Activated CD8-positive, alpha-beta memory T cell treated with anti-CD3 and anti-CD28 coated beads for 4 hours (primary cell): ENCODE data around the gene NKX2-3.

Experiments
- DNase-seq, 2 donors: peaks; one replicate each; pipeline ENCODE4 v3.0.0-alpha.2; 2020; ENCODE audit warnings: low read depth in 2 of 2

Gene NKX2-3

DNA sequence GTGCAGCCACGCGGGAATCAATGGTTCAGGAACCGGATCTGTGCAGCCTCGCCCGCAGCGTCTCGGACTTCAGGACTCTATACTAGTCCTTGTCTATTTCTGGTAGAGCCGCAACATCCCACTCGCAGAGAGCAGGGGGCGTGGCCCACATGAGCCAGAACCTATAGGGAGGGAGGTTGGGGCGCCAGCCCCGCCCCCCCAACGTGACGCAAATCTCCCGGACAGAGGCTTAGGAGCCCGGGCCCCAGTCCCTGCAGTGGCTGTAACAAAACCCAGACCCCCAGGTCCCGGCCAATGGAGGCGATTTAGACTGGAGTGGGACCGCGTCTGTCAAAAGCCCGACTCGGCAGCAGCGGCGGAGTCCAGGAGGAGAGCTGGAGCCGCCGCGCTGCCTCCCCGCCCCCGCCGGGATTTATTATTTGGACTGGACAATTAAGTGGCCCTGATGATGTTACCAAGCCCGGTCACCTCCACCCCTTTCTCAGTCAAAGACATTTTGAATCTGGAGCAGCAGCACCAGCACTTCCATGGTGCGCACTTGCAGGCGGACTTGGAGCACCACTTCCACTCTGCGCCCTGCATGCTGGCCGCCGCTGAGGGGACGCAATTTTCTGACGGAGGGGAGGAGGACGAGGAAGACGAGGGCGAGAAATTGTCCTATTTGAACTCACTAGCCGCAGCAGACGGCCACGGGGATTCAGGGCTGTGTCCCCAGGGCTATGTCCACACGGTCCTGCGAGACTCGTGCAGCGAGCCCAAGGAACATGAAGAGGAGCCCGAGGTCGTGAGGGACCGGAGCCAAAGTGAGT is at the start of gene NKX2-3:
Gene NKX2-3 (plus strand): TSS at position 256 of the 809 bp plus-strand sequence. CDS start 190 bp downstream, at position 446.
- DNase-seq, result no peak

DNA sequence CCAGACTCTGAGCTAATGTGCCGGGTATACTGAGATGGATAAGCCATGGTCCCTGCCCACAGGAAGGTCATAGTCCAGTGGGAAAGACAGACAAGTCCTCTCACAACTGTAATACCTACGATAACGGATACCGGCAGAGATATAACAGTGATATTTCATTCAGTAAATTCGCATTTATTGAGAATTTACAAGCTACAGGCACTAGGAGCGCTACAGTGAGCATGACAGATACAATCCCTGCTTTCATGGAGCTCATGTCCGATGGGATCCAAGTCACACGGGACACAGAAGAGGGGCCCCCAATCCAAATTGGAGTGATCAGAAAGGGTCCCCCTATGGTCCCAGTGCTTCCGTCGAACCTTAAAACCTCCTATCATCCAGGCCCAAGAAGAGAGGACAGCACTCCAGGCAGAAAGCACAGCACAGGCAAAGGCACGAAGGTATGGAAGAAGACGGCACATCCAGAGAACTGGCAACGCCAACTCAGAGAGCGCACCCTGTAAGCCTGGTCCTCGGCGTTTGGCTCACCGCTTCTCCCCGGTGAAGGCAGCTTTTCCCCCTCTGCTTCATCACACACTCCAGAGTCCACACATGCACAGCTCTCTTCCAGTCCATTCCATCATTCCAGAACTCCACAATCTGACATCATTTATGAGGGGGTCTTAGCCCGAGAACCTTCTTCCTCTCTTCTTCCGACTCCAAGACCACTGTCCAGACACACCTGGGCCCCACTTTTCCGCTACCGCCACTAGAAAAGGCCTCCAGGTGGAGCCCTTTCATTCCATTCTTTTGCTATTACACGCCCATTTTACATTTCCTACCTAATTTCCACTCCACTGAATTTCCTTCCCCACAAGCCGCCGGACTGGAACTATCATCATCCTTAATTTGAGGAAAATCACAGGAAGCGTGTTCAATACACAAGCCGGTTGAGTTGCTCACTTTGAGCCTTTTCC is 47.8 kb upstream of the NKX2-3 start:
- no peak for DNase-seq

DNA sequence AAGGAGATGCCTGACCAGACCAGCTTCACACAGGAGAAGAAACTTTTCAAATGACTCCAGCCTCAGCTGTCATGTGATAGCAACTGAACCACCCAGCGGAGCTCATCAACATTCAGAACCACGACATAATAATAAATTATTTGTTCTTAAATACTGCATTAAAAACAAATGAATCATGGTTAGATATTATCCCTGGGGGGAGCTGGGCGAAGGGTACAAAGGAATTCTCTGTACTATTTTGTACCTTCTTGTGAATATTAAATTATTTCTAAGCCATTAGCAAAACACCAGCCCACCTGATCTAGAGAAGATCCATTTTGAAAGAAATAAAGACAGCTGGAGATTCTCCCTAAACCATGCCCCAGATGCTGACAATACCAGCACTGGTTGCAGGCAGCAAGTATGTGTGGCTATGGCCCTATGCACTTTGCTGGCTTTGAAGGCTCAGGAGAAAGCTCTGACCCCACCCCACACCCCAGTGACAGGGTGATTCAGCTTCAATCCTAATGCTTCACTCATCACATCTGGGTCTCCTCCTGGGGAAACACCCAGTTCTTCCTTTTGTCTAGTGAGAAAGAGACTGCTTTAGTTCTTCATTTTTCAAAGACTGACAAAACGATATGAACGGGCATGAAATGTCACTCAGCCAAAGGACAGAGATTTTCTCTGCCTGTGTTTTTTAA is 45.5 kb upstream of the NKX2-3 start:
- DNase-seq, result no peak

DNA sequence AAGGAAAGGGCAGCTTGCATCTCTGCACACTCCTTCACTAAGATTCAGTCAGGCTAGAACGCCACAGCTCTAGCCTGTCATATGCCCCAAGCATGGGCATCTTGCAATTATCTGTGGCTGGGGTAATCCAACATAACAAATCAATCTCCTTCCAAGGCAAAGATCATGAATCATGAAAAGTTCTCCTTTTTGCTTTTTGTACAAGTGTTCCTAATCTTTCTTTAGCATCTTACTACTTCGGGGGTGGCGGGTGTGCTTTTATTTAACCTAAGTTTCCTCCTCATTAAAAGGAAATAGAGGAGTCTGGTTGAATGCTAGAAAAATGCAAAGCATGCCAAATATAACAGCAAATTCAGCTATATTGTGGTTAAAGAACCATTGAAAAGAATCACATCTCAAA is 43.5 kb upstream of the NKX2-3 start:
- DNase-seq, result no peak

DNA sequence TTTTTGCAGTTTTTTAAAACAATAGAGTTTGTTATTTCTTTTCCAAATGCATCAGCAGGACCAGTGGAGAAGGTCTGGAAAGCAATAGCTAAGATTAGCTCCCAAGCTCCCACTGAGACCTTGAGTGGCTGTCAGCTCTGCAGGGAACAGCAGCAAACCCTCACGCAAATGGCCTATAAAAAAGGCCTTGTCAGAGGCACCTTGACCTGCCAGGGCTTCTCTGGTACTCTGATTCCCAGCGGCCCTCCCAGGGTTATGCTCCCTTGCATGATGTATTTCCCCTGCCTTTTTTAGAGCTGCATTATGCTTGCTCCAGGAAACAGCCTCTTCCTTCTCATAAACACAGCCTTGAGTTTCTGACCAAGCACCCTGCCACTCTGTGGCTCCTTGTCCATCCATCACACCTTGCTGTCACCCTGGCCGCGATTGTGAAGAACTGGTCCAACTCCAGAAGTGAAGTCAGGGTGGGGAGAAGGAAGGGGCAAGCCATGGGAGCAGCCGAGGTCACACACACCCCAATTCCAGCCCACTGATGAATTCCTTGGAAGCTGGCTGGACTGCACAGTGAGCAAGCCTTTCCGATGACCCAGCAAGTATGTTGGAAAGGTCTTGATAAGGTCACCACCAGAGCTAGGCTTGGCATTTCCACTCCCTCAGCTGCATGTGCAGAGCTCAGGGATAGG is 35.3 kb upstream of the NKX2-3 start:
- DNase-seq, result no peak

DNA sequence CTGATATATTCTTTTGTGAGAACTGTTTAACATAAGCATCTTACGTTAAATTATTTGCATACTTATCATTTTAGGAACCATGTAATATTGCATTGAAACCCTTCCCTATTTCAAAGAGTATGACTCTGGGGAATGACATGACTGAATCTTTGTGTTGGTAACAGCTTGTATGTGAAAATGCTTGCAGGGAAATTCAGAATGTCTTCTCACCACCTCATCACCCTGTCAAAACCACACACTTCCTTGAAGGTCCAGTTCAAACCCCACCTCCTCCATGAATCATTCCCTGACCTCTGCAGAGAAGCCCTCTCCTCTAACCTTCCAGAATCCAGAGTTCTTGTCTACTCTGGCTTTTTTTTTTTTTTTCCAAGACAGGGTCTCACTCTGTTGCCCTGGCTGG is 26.3 kb upstream of the NKX2-3 start:
- DNase-seq, result no peak

DNA sequence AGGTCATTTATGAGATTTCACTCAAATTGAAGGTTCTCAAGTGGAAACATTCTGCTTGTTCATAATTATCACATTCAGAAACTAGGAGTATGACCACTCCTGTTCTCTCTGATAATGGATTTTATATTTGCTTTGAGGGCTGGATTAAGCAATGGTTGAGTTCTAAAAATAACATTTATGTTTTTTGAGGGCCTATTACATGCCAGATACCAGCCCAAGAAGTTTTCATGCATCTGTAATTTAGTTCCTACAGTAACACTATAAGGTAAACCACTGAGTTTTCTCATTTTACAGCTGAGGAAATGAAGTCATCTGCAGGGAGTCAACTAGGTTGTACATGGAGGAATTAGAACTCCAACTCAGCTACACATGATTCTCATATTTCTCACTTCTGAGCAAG is 25.5 kb upstream of the NKX2-3 start:
- no peak for DNase-seq

DNA sequence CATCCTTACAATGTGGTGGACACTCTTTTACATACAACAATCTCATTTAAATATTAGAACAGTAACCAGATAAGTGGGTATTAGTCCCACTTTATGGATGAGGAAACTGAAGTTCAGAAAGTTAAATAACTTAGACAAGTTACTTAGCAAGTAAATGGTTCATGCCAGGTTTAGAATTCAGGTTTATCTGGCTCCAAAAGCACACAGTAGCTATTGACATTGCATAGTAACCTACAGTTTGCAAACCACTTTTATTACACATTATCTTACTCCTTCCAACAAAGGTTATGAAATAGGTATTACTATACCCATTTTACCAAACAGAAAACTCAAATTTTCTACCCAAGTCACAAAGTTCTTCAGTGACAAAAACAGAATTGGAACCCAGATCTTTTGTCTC is 19.7 kb upstream of the NKX2-3 start:
- no peak for DNase-seq

DNA sequence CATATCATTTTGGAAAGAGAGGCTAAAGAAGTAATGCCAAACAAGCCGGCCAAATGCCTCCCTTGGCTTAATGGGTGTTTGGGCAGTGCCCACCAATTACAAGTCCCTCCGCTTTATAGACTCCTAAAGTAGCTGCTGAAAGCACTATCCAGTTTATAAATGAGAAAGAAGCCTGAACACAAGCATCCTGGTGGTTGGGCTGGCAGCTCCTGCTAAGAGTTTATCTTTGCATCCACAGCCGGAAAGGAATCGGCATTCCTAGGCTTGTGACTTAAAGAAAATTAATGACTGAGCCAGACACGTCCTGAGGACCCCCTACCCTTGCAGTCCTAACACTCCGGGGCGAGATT is 13.1 kb upstream of the NKX2-3 start:
- no peak for DNase-seq

DNA sequence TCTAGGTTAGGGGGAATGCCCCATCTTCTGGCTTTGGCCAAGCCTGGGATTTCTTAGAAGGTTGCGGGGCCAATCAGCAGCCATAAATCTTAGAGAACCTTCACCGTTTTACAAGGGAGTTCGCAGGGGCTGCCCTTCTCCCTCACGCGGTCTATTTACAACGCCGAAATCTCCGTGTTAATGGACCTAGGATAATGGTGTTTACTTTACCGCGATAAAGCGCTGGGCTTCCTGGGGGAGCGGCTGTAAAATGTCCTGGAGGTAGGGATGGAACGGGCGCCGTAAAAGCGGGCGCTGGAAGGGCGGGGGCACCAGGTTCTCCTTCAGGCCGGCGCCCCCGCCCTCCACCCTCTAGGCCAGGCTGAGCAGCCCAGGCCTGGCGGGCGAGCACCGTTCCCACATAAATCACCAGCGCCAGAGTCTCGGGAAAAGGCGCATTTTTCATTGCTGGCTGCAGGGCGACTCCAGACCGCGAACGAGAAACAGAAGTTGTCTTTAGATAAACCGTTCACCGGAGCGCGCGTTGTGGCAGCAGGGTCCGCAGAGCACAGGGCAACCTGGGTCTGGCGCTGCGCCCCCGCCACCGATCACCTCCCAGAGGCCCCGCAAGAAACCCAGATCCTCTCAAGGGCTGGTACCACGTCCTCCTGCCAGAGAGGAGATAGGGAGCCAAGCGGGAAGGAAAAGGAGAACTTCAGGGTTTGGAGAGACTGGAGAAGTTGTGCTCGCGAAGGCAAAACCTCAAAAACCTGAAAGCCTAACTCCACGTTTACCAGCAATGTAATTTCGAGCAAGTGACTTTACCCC is 12.5 kb upstream of the NKX2-3 start:
- no peak for DNase-seq

DNA sequence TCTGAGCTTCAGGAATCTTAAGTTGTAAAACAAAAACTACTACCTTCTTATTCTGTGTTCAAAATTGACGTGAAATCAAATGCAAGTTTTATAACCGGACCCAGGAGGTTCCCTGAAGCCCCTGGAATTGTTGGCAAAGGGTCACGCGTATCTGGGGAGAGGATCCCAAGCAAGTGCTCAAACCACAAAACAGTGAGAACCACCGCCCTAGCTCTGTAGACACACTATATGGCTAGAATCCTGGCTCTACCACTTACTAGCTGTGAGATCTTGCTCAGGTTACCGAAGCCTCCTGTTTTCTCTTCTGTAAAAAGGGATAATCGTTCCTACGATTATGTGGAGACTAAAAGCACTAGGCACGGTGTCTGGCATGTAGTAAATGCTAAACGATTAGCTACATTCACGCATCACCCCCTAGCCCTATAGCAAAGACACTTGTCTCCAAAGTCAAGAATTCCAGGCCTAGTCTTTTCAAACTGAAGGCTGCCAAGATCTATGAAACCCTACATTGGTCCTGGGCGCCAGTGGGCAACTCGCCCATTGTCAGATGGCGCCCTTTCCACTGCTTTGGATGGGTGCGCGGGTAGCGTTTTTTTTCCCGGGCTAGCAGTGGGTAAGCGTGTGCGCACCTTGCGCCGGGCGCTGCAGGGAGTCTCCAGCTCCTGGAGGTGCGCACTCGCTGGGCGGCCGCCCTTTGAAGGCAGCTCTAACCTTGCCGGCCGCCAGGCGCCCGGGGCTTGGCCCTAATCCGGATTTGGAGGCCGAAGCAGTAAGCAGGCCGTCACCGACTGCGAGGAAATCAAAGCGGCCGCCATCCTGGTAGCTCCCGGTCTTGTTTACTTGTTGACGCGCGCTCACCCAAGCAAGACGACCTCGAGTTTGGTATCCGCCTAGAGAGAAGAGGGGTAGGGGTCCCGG is 11.6 kb upstream of the NKX2-3 start:
- no peak for DNase-seq

DNA sequence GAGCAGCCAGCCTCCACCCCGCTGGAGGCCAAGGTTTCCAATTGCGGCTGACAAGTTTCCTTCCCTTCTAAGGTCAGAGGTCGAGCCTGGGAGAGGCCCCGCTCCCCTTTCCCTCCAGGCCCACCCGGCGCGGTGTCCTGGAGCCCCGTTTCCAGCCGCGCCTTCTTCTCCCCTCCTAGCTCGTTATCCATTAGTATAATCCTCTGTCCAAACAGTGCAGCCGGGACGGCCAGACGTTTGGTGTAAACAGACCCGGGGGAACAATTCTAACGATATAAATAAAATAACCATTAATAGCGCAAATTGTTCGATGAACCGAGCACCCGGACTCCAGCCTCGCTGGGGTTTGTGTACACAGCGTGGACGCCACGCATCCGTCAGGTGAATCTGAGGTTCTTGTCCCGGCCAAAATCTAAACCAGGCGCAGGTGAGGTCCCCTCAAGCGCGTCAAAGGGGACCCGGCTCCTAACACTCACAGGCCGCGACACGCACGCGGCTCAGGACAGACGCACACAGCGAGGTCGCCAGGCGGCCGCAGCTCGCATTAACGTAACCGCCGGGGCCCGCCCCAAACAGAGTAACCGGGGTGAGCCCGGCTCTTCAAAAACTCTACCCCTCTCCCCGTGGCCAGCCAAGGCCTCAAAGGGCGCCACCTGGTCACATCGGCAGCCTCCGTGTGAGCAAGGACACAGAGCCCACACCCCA is 10.8 kb upstream of the NKX2-3 start:
- no peak for DNase-seq

DNA sequence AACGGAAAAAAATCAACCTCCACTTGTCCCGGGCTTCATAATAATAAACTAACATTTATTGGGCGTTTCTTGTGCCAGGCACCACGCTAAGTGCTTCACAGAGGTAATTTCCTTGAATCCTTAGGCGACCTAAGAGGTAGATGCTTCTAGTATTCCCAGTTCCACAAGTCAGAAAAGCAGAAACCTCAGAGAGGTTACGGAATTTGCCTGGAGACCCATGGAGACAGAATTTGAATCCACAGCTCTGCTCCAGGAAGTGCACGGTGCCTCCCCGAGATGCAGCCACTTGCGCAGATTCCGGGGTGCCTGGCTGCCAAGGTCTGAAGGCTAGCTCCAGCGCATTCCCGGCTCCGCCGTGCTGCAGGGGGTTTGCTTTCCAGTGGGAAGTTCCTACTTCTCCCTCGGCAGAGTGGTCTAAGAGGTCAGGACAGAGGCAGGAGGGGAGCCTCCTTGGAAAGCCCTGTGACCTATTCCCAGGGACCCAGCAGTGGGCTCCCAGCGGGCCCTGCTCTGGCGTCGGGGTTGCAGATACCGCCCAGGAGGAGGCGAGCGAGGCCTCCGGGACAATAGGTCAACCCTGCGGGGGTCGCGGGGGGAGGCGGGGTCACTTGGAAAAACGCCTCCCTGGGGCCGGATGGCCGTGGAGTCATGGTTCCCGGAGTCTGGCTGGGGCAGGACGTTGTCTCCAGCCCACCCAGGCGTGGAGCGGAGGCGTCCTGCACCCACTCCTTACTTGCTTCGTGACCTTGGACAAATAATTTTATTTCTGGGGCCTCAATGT is 10.1 kb upstream of the NKX2-3 start:
- no peak for DNase-seq

DNA sequence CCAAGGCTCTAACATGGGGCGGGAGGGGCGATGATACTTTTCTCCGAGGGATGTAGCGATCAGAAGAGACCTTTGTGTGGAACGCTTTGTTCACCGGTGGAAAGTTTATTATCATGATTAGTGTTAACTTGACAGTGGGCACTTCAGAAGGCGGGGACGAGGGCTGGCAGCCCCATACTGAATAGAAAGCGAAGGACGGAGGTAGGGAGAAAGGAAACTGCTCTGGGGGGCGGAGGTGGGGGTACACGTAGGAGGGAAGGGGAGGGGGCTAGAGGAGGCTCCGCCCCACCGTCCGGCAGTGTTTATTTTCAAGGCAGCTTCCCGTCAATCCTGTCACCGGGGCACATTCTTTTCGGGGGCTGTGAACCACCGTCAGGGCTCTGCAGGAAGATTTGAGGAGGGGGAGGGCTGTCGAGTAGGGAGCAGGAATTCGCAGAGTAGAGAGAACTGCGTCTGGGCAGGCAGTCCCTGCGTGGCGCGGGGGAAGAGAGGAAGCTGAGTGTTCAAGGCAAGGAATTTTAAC is 9.4 kb upstream of the NKX2-3 start:
- no peak for DNase-seq

DNA sequence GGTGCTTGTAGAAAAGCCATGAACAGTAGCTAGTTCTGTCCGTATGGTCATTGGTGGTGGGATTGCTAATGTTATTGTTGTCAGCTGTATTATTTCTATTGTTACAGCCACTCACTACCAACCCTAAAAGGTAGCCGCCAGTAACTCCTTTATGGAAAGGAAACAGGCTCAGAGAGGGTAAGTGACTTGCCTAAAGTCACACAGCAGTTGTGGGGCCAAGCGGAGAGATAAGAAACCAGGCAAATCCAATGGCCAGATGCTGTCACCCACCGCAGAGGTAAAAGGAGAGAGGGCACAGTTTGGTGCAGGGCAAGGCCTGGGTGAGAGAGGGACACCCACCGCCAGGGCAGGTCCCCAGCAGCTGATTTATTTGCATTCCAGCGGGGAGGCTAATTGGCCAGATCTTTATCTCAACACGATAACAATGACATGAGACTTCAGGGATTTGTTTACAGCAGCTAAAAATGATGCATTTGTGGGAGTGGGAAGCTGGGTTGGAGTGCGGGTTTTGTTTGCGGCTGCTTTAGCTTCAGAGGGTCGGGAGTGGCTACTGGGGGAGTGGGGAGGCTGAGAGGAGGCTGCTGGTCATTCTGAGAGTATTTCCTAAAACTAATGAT is 8.6 kb upstream of the NKX2-3 start:
- DNase-seq, result no peak

DNA sequence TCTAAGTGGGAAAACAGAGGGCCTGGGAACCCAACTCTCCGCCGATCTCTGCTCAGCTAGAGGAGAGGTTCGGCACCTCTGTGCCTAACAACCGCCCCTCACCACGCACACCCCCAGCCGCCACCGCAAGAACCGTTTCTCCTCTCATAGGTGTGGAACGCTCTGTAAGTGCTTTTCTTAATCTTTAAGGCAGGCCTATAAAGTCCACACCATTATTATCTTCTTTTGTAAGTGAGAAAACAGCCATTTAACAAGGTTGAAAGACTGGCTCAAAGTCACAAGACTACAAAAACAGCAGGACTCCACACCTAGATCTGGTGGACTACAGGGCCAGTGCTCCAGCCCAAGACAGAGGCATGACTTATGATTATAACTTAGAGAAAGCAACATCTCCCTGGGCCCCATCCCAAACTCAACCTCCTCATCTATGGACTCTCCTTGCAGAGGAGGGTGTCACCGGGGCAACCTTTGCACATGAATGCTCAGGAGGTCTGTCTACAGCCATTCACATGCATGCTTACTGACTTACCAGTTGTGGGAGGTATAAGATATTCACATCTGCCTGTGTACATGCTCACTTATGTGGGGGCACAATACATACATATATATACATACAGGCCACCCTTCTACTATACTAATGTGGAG is 7.9 kb upstream of the NKX2-3 start:
- no peak for DNase-seq

DNA sequence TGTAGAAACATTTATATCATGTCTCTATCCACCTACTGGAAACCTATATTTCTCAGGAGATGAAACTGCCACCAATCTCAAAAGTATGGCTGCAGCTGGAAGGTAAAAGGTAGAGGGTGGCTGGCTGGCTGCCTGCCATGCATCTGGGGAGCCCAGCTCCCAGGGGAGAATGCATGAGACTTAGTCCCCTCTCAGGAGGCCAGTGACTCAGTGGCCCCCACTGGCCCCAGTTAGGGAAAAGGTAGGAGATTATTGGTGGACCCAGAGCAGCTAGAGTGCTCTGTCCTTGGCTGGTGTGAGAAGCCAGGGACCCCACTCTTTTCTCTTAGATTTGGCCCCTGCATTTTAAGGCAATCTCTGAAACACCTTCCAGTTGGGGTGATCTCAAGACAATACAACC is 6.8 kb upstream of the NKX2-3 start:
- DNase-seq, result no peak
